ENCODE results near the gene YPEL1.

Gene YPEL1

DNA sequence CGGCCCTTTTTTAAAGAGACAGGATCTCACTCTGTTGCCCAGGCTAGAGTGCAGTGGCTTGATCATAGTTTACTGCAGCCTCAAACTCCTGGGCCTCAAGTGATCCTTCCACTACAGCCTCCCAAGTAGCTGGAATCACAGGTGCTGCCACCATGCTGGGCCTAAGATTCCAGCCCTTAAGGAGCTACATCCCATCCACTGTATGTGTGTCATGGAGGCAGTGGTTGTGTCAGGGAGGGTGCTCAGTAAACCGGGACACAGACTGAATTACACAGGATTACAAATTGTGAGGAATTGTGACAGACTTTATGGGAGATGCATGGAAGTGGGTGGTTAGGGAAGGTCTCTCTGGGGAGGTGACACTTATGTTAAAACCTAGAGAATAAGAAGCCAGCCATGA, 71.9 kb downstream of the YPEL1 start:
- Mint-ChIP-seq H3K27me3 (peaks cover 12% of the 10 kb centered on the region), H3K27ac (no peak overlapping the region), H3K9me3 (no peaks in the 10 kb centered on the region), H3K36me3 (peaks cover 1% of the 10 kb centered on the region), H3K4me1 (peaks cover 29% of the 10 kb centered on the region), H3K4me3 (no peak overlapping the region)
- CTCF ChIA-PET, result interaction anchor here (2.0 kb wide), 1 partner anchor 17 kb away, joined by 5 read pairs; no protein-coding TSS in a partner anchor
- DNase-seq, result no peak

DNA sequence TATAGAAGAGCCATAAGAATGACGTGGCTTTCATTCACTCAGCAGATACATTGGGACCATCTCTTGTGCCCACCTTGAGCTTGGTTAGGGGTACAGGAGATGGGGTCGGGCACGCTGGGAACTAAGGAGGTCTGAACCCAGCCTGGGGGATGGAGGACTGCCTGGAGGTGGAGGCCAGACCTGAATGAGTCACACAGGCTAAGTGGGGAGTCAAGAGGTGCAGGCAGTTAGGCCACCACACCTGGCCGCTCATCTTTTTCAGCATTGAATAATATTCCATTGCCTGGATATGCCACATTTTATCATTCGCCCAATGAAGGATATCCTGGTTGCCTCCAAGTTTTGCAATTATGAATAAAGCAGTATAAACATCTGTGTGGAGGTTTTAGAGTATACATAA, 73.6 kb downstream of the YPEL1 start:
- no peak for DNase-seq
- peaks cover 12% of the 10 kb centered on the region for H3K27me3 Mint-ChIP-seq
- H3K4me3 Mint-ChIP-seq, result no peak overlapping the region
- H3K9me3 Mint-ChIP-seq, result no peaks in the 10 kb centered on the region
- no peak overlapping the region for H3K27ac Mint-ChIP-seq
- CTCF ChIA-PET, result interaction anchor here (2.0 kb wide), 1 partner anchor 15 kb away, joined by 5 read pairs; no protein-coding TSS in a partner anchor
- peaks cover 1% of the 10 kb centered on the region for H3K36me3 Mint-ChIP-seq
- H3K4me1 Mint-ChIP-seq, result peaks cover 31% of the 10 kb centered on the region

DNA sequence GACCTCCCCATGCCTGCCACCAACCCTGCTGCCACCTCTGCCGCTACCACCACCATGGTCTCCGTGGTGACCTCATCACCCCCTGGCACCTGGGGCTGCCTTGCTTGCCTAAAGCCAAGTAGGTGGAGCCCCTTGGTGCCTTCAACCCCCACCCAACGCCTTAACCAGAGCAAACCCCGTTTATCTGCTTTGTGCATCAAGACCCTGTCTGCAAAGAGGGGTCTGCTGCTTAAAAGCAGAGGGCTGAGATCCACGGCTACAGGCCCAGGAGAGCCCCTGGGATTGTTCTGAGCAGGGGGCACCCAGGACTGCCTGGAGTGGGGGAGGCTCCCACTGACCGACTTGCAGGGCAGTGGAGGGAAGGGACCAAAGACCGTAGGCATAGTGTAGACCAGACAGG, 74.7 kb downstream of the YPEL1 start:
- Mint-ChIP-seq H3K36me3 (peaks cover 3% of the 10 kb centered on the region), H3K27ac (no peak overlapping the region), H3K27me3 (peaks cover 15% of the 10 kb centered on the region), H3K4me1 (peaks cover 33% of the 10 kb centered on the region), H3K4me3 (no peak overlapping the region), H3K9me3 (no peaks in the 10 kb centered on the region)
- DNase-seq, result no peak
- CTCF ChIA-PET, result interaction anchor here (1.6 kb wide), 1 partner anchor 66 kb away, joined by 5 read pairs; no protein-coding TSS in a partner anchor

DNA sequence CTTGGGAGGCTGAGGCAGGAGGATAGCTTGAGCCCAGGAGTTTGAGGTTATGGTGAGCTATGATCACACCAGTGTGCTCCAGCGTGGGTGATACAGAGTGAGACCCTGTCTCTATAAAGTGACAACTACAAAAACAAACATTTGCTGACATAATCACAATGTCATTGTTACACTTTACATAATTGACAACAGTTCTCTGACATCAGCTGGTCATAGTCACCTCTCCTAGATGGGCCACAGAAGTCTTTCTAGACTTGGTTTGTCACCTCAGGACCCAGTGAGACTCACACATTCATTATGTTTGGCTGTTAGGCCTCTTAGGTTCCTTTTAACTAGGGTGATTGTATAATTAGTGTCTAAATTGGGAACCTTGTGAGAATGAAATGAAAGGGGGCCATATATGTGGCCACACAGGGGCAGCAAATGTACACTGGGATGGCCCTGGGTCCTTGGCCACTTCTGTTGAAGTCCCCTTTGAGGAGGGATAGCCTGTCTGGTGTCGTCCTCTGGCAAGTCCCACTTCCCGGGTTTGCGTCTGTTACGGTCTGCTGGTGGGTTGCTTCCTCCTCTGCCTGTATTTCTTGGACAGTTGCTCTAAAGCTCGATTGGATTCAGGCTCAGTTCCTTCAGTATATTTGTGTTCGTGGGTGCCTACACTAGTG, 75.6 kb downstream of the YPEL1 start:
- no peak for DNase-seq
- peaks cover 26% of the 10 kb centered on the region for H3K4me1 Mint-ChIP-seq
- H3K4me3 Mint-ChIP-seq, result no peak overlapping the region
- H3K27ac Mint-ChIP-seq, result no peak overlapping the region
- CTCF ChIA-PET, result interaction anchor here (1.6 kb wide), 1 partner anchor 67 kb away, joined by 5 read pairs; no protein-coding TSS in a partner anchor
- no peaks in the 10 kb centered on the region for H3K9me3 Mint-ChIP-seq
- H3K36me3 Mint-ChIP-seq, result peaks cover 3% of the 10 kb centered on the region
- peaks cover 15% of the 10 kb centered on the region for H3K27me3 Mint-ChIP-seq

DNA sequence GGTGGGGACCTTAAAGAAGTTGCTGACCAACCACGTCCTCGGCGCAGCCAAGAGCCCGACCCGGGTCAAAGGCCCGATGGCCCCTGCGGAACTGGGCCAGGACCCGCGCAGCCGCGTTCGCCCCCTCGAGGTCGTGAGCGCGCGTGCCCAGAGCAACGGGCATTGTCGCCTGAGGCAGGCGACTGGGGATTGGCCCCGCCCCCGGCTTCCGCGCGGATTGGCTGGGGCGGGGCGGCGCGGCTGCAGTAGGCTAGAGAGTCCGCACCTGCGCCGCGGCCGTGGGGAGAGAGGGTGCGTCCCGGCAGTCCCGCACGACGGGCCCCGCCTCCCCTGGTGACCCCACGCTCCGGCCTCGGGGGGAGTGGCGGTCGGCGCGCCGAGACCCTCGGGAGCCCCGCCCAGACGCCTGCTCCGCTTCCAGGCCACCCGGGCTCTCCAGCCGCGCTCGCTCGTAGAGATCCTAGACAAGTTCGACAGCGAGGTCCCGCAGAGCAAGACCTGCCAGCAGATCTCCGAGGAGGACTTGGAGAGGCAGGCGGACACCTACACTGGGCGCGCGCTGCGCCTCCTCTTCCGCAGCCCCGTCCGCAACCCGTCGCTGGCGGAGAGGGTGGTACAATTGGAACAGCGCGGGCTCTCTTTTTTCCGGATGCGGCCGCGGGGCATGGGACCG, 78.1 kb downstream of the YPEL1 start:
- Mint-ChIP-seq H3K27ac (peak overlapping the region; percentile 91), H3K4me3 (peak overlapping the region; percentile 90), H3K9me3 (no peaks in the 10 kb centered on the region), H3K36me3 (peaks cover 3% of the 10 kb centered on the region), H3K27me3 (peaks cover 15% of the 10 kb centered on the region), H3K4me1 (peaks cover 29% of the 10 kb centered on the region)
- CTCF ChIA-PET, result interaction anchor here (1.2 to 1.8 kb wide), 4 partner anchors 10 to 28 kb away, joined by 3 to 10 read pairs (median 4); partner anchors contain the start of gene YDJC
- DNase-seq, result peak; percentile 90

DNA sequence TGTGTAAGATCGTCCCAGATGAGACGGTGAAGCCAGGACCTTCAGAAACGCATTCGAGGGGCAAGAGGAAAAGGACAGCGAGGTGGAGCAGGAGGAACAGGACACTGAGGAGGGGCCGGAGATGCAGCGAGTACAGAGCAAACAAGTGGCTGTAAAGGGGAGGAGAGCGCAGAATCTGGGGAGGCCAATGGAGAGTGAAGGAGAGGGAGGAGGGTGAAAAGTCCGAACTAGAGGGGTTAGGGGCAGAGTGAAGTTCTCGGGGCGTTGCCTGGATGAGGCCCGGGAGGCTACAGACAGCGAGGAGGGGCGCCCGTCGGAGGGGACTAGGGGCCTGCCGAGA, 78.6 kb downstream of the YPEL1 start:
- CTCF ChIA-PET, result interaction anchor here (0.8 to 1.9 kb wide), 4 partner anchors 10 to 28 kb away, joined by 4 to 10 read pairs (median 8); partner anchors contain the start of genes SDF2L1 and YDJC
- Mint-ChIP-seq H3K27ac (peak overlapping the region; percentile 91), H3K27me3 (peaks cover 15% of the 10 kb centered on the region), H3K4me3 (peak overlapping the region; percentile 90), H3K4me1 (peaks cover 31% of the 10 kb centered on the region), H3K36me3 (peaks cover 3% of the 10 kb centered on the region), H3K9me3 (no peaks in the 10 kb centered on the region)
- no peak for DNase-seq

DNA sequence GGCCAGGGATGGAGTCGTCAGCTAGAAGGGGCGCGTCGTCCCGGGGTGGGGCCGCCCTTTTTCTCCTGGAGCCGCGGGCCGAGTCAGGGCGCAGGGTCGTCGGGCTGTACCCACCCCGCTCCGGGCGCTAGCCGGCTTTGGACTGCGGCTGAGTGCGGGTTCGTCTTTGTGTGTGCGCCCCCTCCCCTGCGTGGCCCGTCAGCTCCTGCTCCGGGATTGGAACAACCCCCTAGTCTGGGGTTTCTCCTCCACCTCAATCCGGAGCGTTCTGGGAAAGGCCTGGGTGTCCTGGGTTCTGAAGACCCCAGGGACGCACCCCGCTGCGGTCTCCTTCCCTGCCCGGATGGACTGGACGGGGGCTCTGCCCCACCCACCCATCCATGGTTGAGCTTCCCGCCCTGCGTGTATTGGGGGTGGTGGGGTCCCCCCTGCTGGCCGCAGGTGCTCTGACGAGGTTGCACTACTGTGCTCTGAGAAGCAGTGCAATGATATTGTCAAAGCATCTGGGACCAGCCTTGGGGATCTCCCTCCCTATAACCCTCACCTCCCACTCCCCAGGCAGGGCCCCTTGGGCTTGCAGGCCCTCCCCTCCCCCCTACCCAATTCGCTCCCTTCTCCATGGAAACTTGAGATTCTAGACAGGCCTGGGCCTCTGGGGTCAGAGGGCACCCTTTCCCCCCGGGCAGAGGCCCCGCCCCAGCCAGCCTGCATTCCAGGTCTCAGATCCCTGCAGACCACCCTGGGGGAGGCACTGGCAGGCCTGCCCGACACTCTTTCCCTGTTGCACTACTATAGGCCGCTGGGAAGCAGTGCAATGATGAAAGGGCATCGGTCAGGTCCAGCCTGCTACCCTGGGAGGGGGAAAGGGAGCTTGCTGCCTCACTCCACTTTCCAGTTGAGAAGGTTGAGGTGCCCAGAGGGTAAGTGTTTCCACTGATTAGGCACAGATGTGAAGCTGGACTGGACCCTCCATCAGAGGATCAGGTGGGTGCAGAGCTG, 82.7 kb downstream of the YPEL1 start:
- Mint-ChIP-seq H3K36me3 (peaks cover 12% of the 10 kb centered on the region), H3K9me3 (no peaks in the 10 kb centered on the region), H3K27ac (no peak overlapping the region), H3K4me1 (peaks cover 44% of the 10 kb centered on the region), H3K4me3 (peak overlapping the region; percentile 93), H3K27me3 (peaks cover 3% of the 10 kb centered on the region)
- no peak for DNase-seq
- CTCF ChIA-PET, result interaction anchor here (4.1 kb wide), 1 partner anchor 10 kb away, joined by 19 read pairs; the partner anchor contains the start of gene SDF2L1

DNA sequence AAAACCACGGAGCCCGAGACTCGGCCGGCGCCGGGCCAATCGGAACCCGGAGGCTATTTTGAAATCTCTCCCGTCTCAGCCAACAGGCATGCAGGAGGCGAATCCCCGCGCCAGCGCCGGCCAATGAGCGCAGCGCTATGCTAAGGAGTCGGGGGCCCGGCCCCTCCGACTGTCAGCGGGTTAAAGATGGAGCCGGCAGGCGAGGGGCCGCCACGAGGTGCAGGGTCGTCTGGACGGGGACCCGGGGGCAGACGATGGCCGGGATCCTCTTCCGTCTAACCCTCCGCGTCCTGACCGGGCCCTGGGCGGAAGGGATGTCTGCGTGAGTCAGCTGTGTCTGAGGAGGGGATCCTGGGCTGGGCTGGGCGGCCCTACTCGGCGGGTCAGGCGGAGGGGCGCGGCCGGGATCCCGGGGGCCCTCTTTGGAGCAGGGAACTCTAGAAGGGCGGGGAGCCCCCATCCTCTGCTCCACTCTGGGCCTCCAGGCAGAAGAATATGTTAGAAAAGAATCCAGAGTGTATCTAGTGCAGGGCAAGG, 83.5 kb downstream of the YPEL1 start:
- Mint-ChIP-seq H3K36me3 (peaks cover 12% of the 10 kb centered on the region), H3K9me3 (no peaks in the 10 kb centered on the region), H3K4me1 (peaks cover 40% of the 10 kb centered on the region), H3K27ac (peak overlapping the region; percentile 89), H3K4me3 (peak overlapping the region; percentile 93), H3K27me3 (peaks cover 3% of the 10 kb centered on the region)
- peak; percentile 95 for DNase-seq
- CTCF ChIA-PET, result interaction anchor here (4.1 kb wide), 1 partner anchor 9 kb away, joined by 19 read pairs; the partner anchor contains the start of gene SDF2L1

DNA sequence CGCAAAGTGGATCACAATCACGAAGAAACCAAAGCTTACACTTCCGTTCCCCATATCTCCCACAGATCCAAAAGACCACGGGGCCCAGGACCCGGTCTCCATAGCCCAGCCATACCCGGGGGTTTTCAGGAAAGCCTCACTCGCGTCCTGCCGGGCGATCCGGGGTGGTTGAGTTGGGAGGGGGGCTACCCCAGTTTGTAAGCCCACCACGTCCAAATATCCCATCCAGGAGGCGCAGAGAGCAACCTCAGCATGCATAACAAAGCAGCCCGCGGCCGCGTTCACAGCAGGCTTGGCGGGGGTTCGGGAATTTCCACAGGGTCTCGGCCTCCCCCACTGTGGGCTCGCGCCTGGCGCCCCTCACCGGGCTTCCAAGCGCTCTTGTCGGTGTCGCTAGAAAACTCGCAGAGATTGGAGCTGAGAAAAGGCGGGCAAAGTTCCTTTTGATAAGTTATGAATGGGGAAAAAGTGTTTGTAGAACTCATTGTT, 84.0 kb downstream of the YPEL1 start:
- DNase-seq, result no peak
- H3K36me3 Mint-ChIP-seq, result peaks cover 15% of the 10 kb centered on the region
- CTCF ChIA-PET, result interaction anchor here (4.1 kb wide), 1 partner anchor 9 kb away, joined by 19 read pairs; the partner anchor contains the start of gene SDF2L1
- H3K9me3 Mint-ChIP-seq, result no peaks in the 10 kb centered on the region
- H3K27ac Mint-ChIP-seq, result peak overlapping the region; percentile 89
- peak overlapping the region; percentile 93 for H3K4me3 Mint-ChIP-seq
- H3K27me3 Mint-ChIP-seq, result peaks cover 3% of the 10 kb centered on the region
- H3K4me1 Mint-ChIP-seq, result peaks cover 38% of the 10 kb centered on the region

DNA sequence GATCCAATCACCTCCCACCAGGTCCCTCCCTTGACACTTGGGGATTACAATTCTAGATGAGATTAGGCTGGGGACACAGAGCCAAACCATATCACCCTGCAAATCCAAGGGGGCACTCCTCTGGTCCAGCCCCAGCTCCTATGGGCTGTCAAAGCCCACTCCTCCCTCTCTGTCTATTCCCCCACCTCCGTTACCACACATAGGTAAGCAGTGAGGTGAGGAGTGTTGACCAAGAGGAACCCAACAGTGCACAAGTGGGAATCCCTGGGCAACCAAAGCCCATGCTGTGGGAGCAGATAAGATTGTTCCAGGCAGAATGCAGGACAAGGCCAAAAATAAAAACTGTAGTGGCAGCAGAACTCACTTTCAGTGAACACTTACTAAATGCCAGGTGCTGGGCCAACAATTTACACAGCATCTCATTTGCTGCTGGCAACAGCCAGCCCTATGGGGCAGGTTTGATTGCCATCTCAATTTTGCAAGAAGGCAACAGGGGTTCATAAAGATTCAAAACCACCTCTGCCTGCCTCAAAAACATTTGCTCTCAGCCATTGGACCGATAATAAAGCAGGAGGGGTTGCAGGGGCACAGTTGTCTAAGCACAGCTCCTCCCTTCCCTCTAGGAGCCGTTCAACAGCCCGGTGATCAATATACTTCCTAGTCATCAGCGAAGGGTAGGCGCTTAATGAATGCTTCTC, 84.6 kb downstream of the YPEL1 start:
- no peak for DNase-seq
- Mint-ChIP-seq H3K36me3 (peaks cover 18% of the 10 kb centered on the region), H3K27me3 (no peaks in the 10 kb centered on the region), H3K27ac (peak overlapping the region; percentile 89), H3K9me3 (no peaks in the 10 kb centered on the region), H3K4me3 (peak overlapping the region; percentile 93), H3K4me1 (peaks cover 35% of the 10 kb centered on the region)
- CTCF ChIA-PET, result interaction anchor here (4.1 kb wide), 1 partner anchor 8 kb away, joined by 19 read pairs; the partner anchor contains the start of gene SDF2L1

DNA sequence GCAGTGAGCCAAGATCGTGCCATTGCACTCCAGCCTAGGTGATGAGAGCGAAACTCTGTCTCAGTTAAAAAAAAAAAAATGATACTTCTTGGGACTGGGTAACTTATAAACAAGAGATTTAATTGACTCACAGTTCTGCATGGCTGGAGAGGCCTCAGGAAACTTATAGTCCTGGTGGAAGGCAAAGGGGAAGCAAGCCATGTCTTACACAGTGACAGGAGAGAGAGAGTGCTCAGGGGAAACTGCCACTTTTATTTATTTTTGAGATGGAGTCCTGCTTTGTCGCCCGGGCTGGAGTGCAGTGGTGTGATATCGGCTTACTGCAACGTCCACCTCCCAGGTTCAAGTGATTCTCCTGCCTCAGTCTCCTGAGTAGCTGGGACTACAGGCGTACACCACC, 85.3 kb downstream of the YPEL1 start:
- H3K27ac Mint-ChIP-seq, result no peak overlapping the region
- H3K9me3 Mint-ChIP-seq, result no peaks in the 10 kb centered on the region
- CTCF ChIA-PET, result interaction anchor here (0.6 to 4.1 kb wide), 2 partner anchors 8 to 20 kb away, joined by 3 to 19 read pairs; partner anchors contain the start of gene SDF2L1
- peaks cover 18% of the 10 kb centered on the region for H3K36me3 Mint-ChIP-seq
- H3K27me3 Mint-ChIP-seq, result no peaks in the 10 kb centered on the region
- H3K4me1 Mint-ChIP-seq, result peaks cover 35% of the 10 kb centered on the region
- peak overlapping the region; percentile 93 for H3K4me3 Mint-ChIP-seq
- DNase-seq, result no peak

Data from activated naive CD4-positive, alpha-beta T cell treated with anti-CD3 and anti-CD28 coated beads, Interleukin-2, amount 10 ng/mL, durations not matched to agents 7 days and 5 days (primary cell).